OCI-LY7 (cell line): ENCODE data around the gene ZNF593.

Experiments used
- EZH2phosphoT487 ChIP-seq: fragments of 200-600 bp; sonication (generic); IDR thresholded peaks from 2 replicates; pipeline ENCODE4 v1.6.1; 2018; ENCODE audit warnings: low read depth, borderline replicate concordance, mild to moderate bottlenecking, mixed run types, antibody characterized with exemption, low read length, moderate library complexity, mixed read lengths
- TF ChIP-seq, protein P1 (sequence below): fragments of 200-600 bp; sonication (generic); conservative IDR thresholded peaks from 2 replicates; pipeline ENCODE4 v1.5.1; 2014; ENCODE audit warnings: mild to moderate bottlenecking, antibody characterized with exemption, low read length, moderate library complexity, mixed read lengths

GRCh38 chr1:26191739-26192138 is 22.0 kb downstream of the ZNF593 start:
- TF ChIP-seq, protein P1, sequence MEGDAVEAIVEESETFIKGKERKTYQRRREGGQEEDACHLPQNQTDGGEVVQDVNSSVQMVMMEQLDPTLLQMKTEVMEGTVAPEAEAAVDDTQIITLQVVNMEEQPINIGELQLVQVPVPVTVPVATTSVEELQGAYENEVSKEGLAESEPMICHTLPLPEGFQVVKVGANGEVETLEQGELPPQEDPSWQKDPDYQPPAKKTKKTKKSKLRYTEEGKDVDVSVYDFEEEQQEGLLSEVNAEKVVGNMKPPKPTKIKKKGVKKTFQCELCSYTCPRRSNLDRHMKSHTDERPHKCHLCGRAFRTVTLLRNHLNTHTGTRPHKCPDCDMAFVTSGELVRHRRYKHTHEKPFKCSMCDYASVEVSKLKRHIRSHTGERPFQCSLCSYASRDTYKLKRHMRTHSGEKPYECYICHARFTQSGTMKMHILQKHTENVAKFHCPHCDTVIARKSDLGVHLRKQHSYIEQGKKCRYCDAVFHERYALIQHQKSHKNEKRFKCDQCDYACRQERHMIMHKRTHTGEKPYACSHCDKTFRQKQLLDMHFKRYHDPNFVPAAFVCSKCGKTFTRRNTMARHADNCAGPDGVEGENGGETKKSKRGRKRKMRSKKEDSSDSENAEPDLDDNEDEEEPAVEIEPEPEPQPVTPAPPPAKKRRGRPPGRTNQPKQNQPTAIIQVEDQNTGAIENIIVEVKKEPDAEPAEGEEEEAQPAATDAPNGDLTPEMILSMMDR, result no peak
- no peak for TF ChIP-seq EZH2phosphoT487
